Endothelial cell (in vitro differentiated cells): ENCODE measurements around the gene NHERF1. TPM values are rescaled to one million over a fixed set of nuclear protein-coding genes. Genes with fewer than 3 reads are reported as not detected.

Source experiments
- DNase-seq: peaks from one replicate; pipeline ENCODE4 v3.0.0; 2021; ENCODE audit warnings: low spot score
- H3K27ac Mint-ChIP-seq: one replicate; pipeline ENCODE4 v1.8.0; 2021; ENCODE audit warnings: mixed read lengths, inconsistent platforms; ENCODE audit not compliant: unreplicated experiment
- H3K27me3 Mint-ChIP-seq: one replicate; pipeline ENCODE4 v1.8.0; 2021; ENCODE audit warnings: mild to moderate bottlenecking, moderate library complexity, mixed read lengths, inconsistent platforms; ENCODE audit not compliant: unreplicated experiment
- H3K36me3 Mint-ChIP-seq: one replicate; pipeline ENCODE4 v1.8.0; 2021; ENCODE audit warnings: mild to moderate bottlenecking, low read depth, mixed read lengths, inconsistent platforms; ENCODE audit not compliant: unreplicated experiment
- H3K4me1 Mint-ChIP-seq: one replicate; pipeline ENCODE4 v1.8.0; 2021; ENCODE audit warnings: mild to moderate bottlenecking, mixed read lengths, inconsistent platforms; ENCODE audit not compliant: unreplicated experiment
- H3K4me3 Mint-ChIP-seq: one replicate; pipeline ENCODE4 v1.8.0; 2021; ENCODE audit warnings: mild to moderate bottlenecking, mixed read lengths, inconsistent platforms; ENCODE audit not compliant: unreplicated experiment
- H3K9me3 Mint-ChIP-seq: one replicate; pipeline ENCODE4 v1.8.0; 2021; ENCODE audit warnings: mixed read lengths, inconsistent platforms; ENCODE audit not compliant: unreplicated experiment
- CTCF ChIP-seq: fragments of 200-600 bp; sonication (generic); IDR thresholded peaks from one replicate; pipeline ENCODE4 v1.5.0; 2021; ENCODE audit warnings: antibody characterized with exemption; ENCODE audit not compliant: unreplicated experiment
- total RNA-seq: library from RNA; stranded (reverse); fragmentation: NEBNext Ultra II Directional; extraction: Animal tissue kit (Norgen Biotek cat#: 25700); gene quantifications from one replicate; pipeline ENCODE4 v1.2.1, GENCODE V29; 2021; ENCODE audit not compliant: unreplicated experiment

NHERF1 gene
- total RNA-seq, 1 donor from 2014 or later = 30.5 TPM

- peaks cover 8% of the 10 kb centered on the region for H3K27me3 Mint-ChIP-seq
- no peak overlapping the region for H3K27ac Mint-ChIP-seq
- peaks cover 46% of the 10 kb centered on the region for H3K36me3 Mint-ChIP-seq
- H3K4me3 Mint-ChIP-seq = no peak overlapping the region
- no peak for DNase-seq
- H3K9me3 Mint-ChIP-seq = no peaks in the 10 kb centered on the region
- no peaks in the 10 kb centered on the region for H3K4me1 Mint-ChIP-seq
- no peak for TF ChIP-seq CTCF
Observed at GRCh38 chr17:74803971-74804370, 55.5 kb downstream of the NHERF1 start.

- no peak for DNase-seq
- H3K9me3 Mint-ChIP-seq = no peaks in the 10 kb centered on the region
- no peak for TF ChIP-seq CTCF
- no peaks in the 10 kb centered on the region for H3K4me1 Mint-ChIP-seq
- peaks cover 43% of the 10 kb centered on the region for H3K36me3 Mint-ChIP-seq
- peaks cover 9% of the 10 kb centered on the region for H3K27me3 Mint-ChIP-seq
- H3K27ac Mint-ChIP-seq = no peak overlapping the region
- H3K4me3 Mint-ChIP-seq = no peak overlapping the region
Observed at GRCh38 chr17:74804683-74805082, 56.3 kb downstream of the NHERF1 start.

DNA sequence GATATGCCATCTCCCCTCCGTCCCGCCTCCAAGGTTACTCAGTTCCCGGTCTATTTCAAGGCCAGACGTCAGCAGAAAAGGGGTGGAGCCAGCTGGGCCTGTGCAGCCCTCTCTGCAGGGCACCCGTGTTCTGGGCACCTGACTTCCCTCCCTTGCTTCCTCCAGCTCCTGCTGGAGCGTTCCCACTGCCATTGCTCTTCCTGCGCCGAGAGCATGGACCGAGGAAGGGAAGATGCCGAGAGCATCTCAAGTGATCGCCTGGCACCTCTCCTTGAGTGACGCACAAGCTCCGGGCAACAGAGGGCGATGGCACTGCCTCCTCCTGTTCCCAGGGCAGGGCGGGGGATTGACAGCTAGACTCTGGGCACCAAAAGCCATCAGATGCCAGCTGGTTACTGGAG lies 57.2 kb downstream of the NHERF1 start:
- H3K27ac Mint-ChIP-seq = no peak overlapping the region
- H3K4me1 Mint-ChIP-seq = no peaks in the 10 kb centered on the region
- no peaks in the 10 kb centered on the region for H3K9me3 Mint-ChIP-seq
- no peak for DNase-seq
- no peak overlapping the region for H3K4me3 Mint-ChIP-seq
- no peak for TF ChIP-seq CTCF
- peaks cover 40% of the 10 kb centered on the region for H3K36me3 Mint-ChIP-seq
- H3K27me3 Mint-ChIP-seq = peaks cover 9% of the 10 kb centered on the region

GRCh38 chr17:74806334-74806733 lies 57.9 kb downstream of the NHERF1 start:
- Mint-ChIP-seq H3K27me3 (peaks cover 9% of the 10 kb centered on the region), H3K4me3 (no peak overlapping the region), H3K9me3 (no peaks in the 10 kb centered on the region), H3K4me1 (no peaks in the 10 kb centered on the region), H3K36me3 (peaks cover 39% of the 10 kb centered on the region), H3K27ac (no peak overlapping the region)
- no peak for TF ChIP-seq CTCF
- DNase-seq = no peak

DNA sequence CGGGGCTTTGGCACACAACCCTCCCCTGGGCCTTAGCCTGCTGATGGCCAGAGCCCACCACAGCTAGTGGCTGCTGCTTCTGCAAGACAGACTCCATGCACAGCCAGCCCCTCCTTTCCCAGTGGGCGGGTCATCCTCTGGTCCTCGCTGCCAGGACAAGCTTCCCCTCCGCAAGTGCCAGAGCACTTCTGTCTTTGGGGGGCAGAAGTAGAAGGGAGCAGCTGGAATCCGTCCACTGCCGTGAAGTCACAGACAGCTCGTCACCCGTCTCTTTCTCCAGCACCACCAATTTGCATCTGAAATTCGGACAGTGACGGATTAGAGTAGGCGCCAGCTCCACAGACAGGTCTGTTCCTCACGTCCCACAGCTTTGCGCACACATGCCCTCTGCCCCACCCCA lies 59.0 kb downstream of the NHERF1 start:
- no peak for TF ChIP-seq CTCF
- no peak for DNase-seq
- Mint-ChIP-seq H3K4me3 (no peak overlapping the region), H3K9me3 (no peaks in the 10 kb centered on the region), H3K27ac (no peak overlapping the region), H3K4me1 (no peaks in the 10 kb centered on the region), H3K36me3 (peaks cover 30% of the 10 kb centered on the region), H3K27me3 (peaks cover 9% of the 10 kb centered on the region)
